ENCODE data around the gene OR51F1. TPM values are rescaled to one million over a fixed set of nuclear protein-coding genes. Genes with fewer than 3 reads are reported as not detected.

The OR51F1 gene
- total RNA-seq (not detected), total RNA-seq (0 to 0.06 (median 0) reads per million in 172 experiments)
- not detected for polyA plus RNA-seq (2013, experiment 1 of 2)
- polyA plus RNA-seq (2013, experiment 2 of 2) = not detected

- ChIA-PET CTCF (no interaction called here), POLR2A (no interaction called here)
- Histone ChIP-seq H3K36me3 (ENCODE audit: insufficient read depth, low read length) (no peaks in the 10 kb centered on the region), H3K9me3 (ENCODE audit: control insufficient read depth in 1 of 2, insufficient read depth in 1 of 2, low read length in 2 of 2) (no peaks in the 10 kb centered on the region), H3K4me3 (ENCODE audit: low read length) (no peak within 1 kb of the TSS), H3K27me3 (ENCODE audit: control insufficient read depth in 1 of 2, insufficient read depth in 2 of 2, low read length in 2 of 2) (peaks cover 0 to 3% of the 10 kb centered on the region in 2 experiments), H3K27ac (ENCODE audit: low read depth in 1 of 2, low read length in 2 of 2) (no peak within 1 kb of the TSS), H3K4me1 (ENCODE audit: insufficient read depth, low read length) (no peaks in the 10 kb centered on the region)
- Mint-ChIP-seq H3K27ac (no peak within 1 kb of the TSS), H3K36me3 (ENCODE audit: low read depth) (no peaks in the 10 kb centered on the region), H3K9me3 (no peaks in the 10 kb centered on the region), H3K4me1 (ENCODE audit: low read depth) (no peaks in the 10 kb centered on the region), H3K27me3 (peaks cover 4% of the 10 kb centered on the region), H3K4me3 (no peak within 1 kb of the TSS)
- no peak for DNase-seq
- ATAC-seq (ENCODE audit: poor library complexity) = no peak
- intact Hi-C loops (cut with DNase I, micrococcal nuclease) = no loop called here
- TF ChIP-seq CTCF (IDR thresholded peaks at IDR 0.05) = no peak
Measured at GRCh38 chr11:4769838-4770237, at the start of gene OR51F1. Gene OR51F1, minus strand, starts transcription at chr11:4769938. Its CDS starts 0 bp downstream, at chr11:4769938.

GRCh38 chr11:4809246-4809645 is 39.5 kb upstream of the OR51F1 start:
- Histone ChIP-seq H3K27me3 (ENCODE audit: control insufficient read depth in 1 of 2, insufficient read depth in 2 of 2, low read length in 2 of 2) (no peaks in the 10 kb centered on the region), H3K27ac (ENCODE audit: low read depth in 1 of 2, low read length in 2 of 2) (no peak overlapping the region), H3K9me3 (ENCODE audit: control insufficient read depth in 1 of 2, insufficient read depth in 1 of 2, low read length in 2 of 2) (no peaks in the 10 kb centered on the region), H3K4me1 (ENCODE audit: insufficient read depth, low read length) (no peaks in the 10 kb centered on the region), H3K4me3 (ENCODE audit: low read length) (no peak overlapping the region), H3K36me3 (ENCODE audit: insufficient read depth, low read length) (no peaks in the 10 kb centered on the region)
- H3K9me3 Mint-ChIP-seq = no peaks in the 10 kb centered on the region
- H3K27ac Mint-ChIP-seq = no peak overlapping the region
- no peaks in the 10 kb centered on the region for H3K4me1 Mint-ChIP-seq (ENCODE audit: low read depth)
- POLR2A ChIA-PET = no interaction called here
- no peaks in the 10 kb centered on the region for H3K36me3 Mint-ChIP-seq (ENCODE audit: low read depth)
- no peaks in the 10 kb centered on the region for H3K27me3 Mint-ChIP-seq
- CTCF ChIA-PET = no interaction called here
- ATAC-seq (ENCODE audit: poor library complexity) = no peak
- no peak for TF ChIP-seq CTCF (IDR thresholded peaks at IDR 0.05)
- intact Hi-C loops (cut with DNase I, micrococcal nuclease) = no loop called here
- no peak overlapping the region for H3K4me3 Mint-ChIP-seq
- no peak for DNase-seq

- ChIA-PET CTCF (no interaction called here), POLR2A (no interaction called here)
- intact Hi-C loops (cut with DNase I, micrococcal nuclease) = no loop called here
- ATAC-seq (ENCODE audit: poor library complexity) = no peak
- H3K27me3 ChIP-seq (ENCODE audit: control insufficient read depth in 1 of 2, insufficient read depth in 2 of 2, low read length in 2 of 2) = no peaks in the 10 kb centered on the region
- no peak overlapping the region for H3K27ac Mint-ChIP-seq
- no peak for DNase-seq
- H3K9me3 Mint-ChIP-seq = no peaks in the 10 kb centered on the region
- H3K36me3 ChIP-seq (ENCODE audit: insufficient read depth, low read length) = no peaks in the 10 kb centered on the region
- H3K27ac ChIP-seq (ENCODE audit: low read depth in 1 of 2, low read length in 2 of 2) = no peak overlapping the region
- H3K36me3 Mint-ChIP-seq (ENCODE audit: low read depth) = no peaks in the 10 kb centered on the region
- H3K9me3 ChIP-seq (ENCODE audit: control insufficient read depth in 1 of 2, insufficient read depth in 1 of 2, low read length in 2 of 2) = no peaks in the 10 kb centered on the region
- no peak for TF ChIP-seq CTCF (IDR thresholded peaks at IDR 0.05)
- H3K4me3 ChIP-seq (ENCODE audit: low read length) = no peak overlapping the region
- H3K4me1 Mint-ChIP-seq (ENCODE audit: low read depth) = no peaks in the 10 kb centered on the region
- H3K4me1 ChIP-seq (ENCODE audit: insufficient read depth, low read length) = no peaks in the 10 kb centered on the region
- no peaks in the 10 kb centered on the region for H3K27me3 Mint-ChIP-seq
- H3K4me3 Mint-ChIP-seq = no peak overlapping the region
Measured at GRCh38 chr11:4808476-4808875, 38.7 kb upstream of the OR51F1 start.
